ENCODE measurements around the gene TBC1D3E. TPM values are rescaled to one million over a fixed set of nuclear protein-coding genes. Genes with fewer than 3 reads are reported as not detected.
A peak's percentile ranks its signal among the peaks of the same experiment; 100 is the strongest.
"Not testable (repeated sequence)": the region's sequence is repeated elsewhere in the genome, so short reads cannot be mapped to it uniquely, and the experiment has no call there.

The TBC1D3E gene
- not detected for total RNA-seq

GRCh38 chr17:38127651-38128050 lies at the start of gene TBC1D3E:
TBC1D3E (plus strand) TSS chr17:38127951; CDS start chr17:38129496, 1,545 bp downstream.
- ATAC-seq; DNase-seq; intact Hi-C loops (cut with DNase I; ENCODE audit: low total_unique reads); H3K4me1 ChIP-seq; H3K9me3 ChIP-seq; H3K27ac ChIP-seq; H3K36me3 ChIP-seq; in situ Hi-C loops (cut with MboI; ENCODE audit: low sequenced_read_pairs in 4 of 4); H3K4me3 ChIP-seq; H3K27me3 ChIP-seq: not testable (repeated sequence)

GRCh38 chr17:38087344-38087743 lies 40.4 kb upstream of the TBC1D3E start:
- intact Hi-C loops (cut with DNase I; ENCODE audit: low total_unique reads); H3K36me3 ChIP-seq; H3K4me3 ChIP-seq; in situ Hi-C loops (cut with MboI; ENCODE audit: low sequenced_read_pairs in 4 of 4); DNase-seq; H3K27me3 ChIP-seq; H3K9me3 ChIP-seq; H3K27ac ChIP-seq; H3K4me1 ChIP-seq: not testable (repeated sequence)
- peak; percentile 71 to 77 for ATAC-seq

- H3K36me3 ChIP-seq; in situ Hi-C loops (cut with MboI; ENCODE audit: low sequenced_read_pairs in 4 of 4); ATAC-seq; intact Hi-C loops (cut with DNase I; ENCODE audit: low total_unique reads); H3K27ac ChIP-seq; H3K4me3 ChIP-seq; H3K4me1 ChIP-seq; H3K9me3 ChIP-seq; H3K27me3 ChIP-seq: not testable (repeated sequence)
- peak in 1 of 2 donors; percentile 0 for DNase-seq
Measured at GRCh38 chr17:38088120-38088519, 39.6 kb upstream of the TBC1D3E start.

- H3K4me3 ChIP-seq; in situ Hi-C loops (cut with MboI; ENCODE audit: low sequenced_read_pairs in 4 of 4); H3K9me3 ChIP-seq; DNase-seq; H3K27me3 ChIP-seq; H3K4me1 ChIP-seq; H3K36me3 ChIP-seq; intact Hi-C loops (cut with DNase I; ENCODE audit: low total_unique reads); H3K27ac ChIP-seq; ATAC-seq: not testable (repeated sequence)
Measured at GRCh38 chr17:38094059-38094694, 33.6 kb upstream of the TBC1D3E start.

GRCh38 chr17:38099262-38099661 lies 28.5 kb upstream of the TBC1D3E start:
- DNase-seq; ATAC-seq; in situ Hi-C loops (cut with MboI; ENCODE audit: low sequenced_read_pairs in 4 of 4); H3K9me3 ChIP-seq; intact Hi-C loops (cut with DNase I; ENCODE audit: low total_unique reads); H3K4me1 ChIP-seq; H3K36me3 ChIP-seq; H3K27me3 ChIP-seq; H3K4me3 ChIP-seq; H3K27ac ChIP-seq: not testable (repeated sequence)

- DNase-seq; H3K36me3 ChIP-seq; in situ Hi-C loops (cut with MboI; ENCODE audit: low sequenced_read_pairs in 4 of 4); ATAC-seq; intact Hi-C loops (cut with DNase I; ENCODE audit: low total_unique reads); H3K9me3 ChIP-seq; H3K4me3 ChIP-seq; H3K27ac ChIP-seq; H3K27me3 ChIP-seq; H3K4me1 ChIP-seq: not testable (repeated sequence)
Measured at GRCh38 chr17:38119829-38120228, 7.9 kb upstream of the TBC1D3E start.

GRCh38 chr17:38134860-38135259 lies 7.1 kb downstream of the TBC1D3E start:
- H3K36me3 ChIP-seq; H3K4me3 ChIP-seq; H3K4me1 ChIP-seq; H3K27me3 ChIP-seq; intact Hi-C loops (cut with DNase I; ENCODE audit: low total_unique reads); in situ Hi-C loops (cut with MboI; ENCODE audit: low sequenced_read_pairs in 4 of 4); H3K27ac ChIP-seq; ATAC-seq; H3K9me3 ChIP-seq: not testable (repeated sequence)
- peak in 1 of 2 donors; percentile 1 for DNase-seq

Other genes with a start within 250 kb of the TBC1D3E start
- gene TBC1D3K, start 203.5 kb upstream of the TBC1D3E start, total RNA-seq, result under 1 TPM in 1 of 4 donors, not detected in 3; 0.87 TPM
- 10 to 100 TPM in 1 of 4 donors, 1 to 10 TPM in 3; 2.3 to 18.6 (median 3.9) TPM for gene TBC1D3L, start 138.9 kb upstream of the TBC1D3E start, total RNA-seq
- not detected for gene TBC1D3D, start 124.0 kb upstream of the TBC1D3E start, total RNA-seq
- gene TBC1D3C, start 59.3 kb upstream of the TBC1D3E start, total RNA-seq, result not detected
- gene TBC1D3, start 64.6 kb downstream of the TBC1D3E start, total RNA-seq, result not detected
- gene MRPL45, start 169.2 kb downstream of the TBC1D3E start, total RNA-seq, result 10 to 100 TPM; 48.3 to 64.6 (median 51.2) TPM
- under 1 TPM; 0.07 to 0.20 (median 0.18) TPM for gene GPR179, start 216.0 kb downstream of the TBC1D3E start, total RNA-seq
- 10 to 100 TPM; 16.3 to 19.9 (median 19.5) TPM for gene SOCS7, start 223.9 kb downstream of the TBC1D3E start, total RNA-seq

Data from gastrocnemius medialis (tissue), 4 donors.